ENCODE data around the gene NTRK3.

The NTRK3 gene

GRCh38 chr15:88185584-88185983, 71.0 kb downstream of the NTRK3 start:
- no peak for DNase-seq (ENCODE audit: low read depth in 2 of 2)

GRCh38 chr15:88181613-88182012, 74.9 kb downstream of the NTRK3 start:
- no peak for DNase-seq (ENCODE audit: low read depth in 2 of 2)

- DNase-seq (ENCODE audit: low read depth in 2 of 2): no peak
Observed at GRCh38 chr15:88179562-88179961, 77.0 kb downstream of the NTRK3 start.

- DNase-seq (ENCODE audit: low read depth in 2 of 2): no peak
Observed at GRCh38 chr15:88178631-88179030, 77.9 kb downstream of the NTRK3 start.

- DNase-seq (ENCODE audit: low read depth in 2 of 2): no peak
Observed at GRCh38 chr15:88177451-88177850, 79.1 kb downstream of the NTRK3 start.

GRCh38 chr15:88174571-88174970, 82.0 kb downstream of the NTRK3 start:
- no peak for DNase-seq (ENCODE audit: low read depth in 2 of 2)

- DNase-seq (ENCODE audit: low read depth in 2 of 2): no peak
Observed at GRCh38 chr15:88166082-88166993, 90.2 kb downstream of the NTRK3 start.

GRCh38 chr15:88161636-88162035, 94.9 kb downstream of the NTRK3 start:
- no peak for DNase-seq (ENCODE audit: low read depth in 2 of 2)

GRCh38 chr15:88155310-88155709, 101.2 kb downstream of the NTRK3 start:
- DNase-seq (ENCODE audit: low read depth in 2 of 2): no peak

- DNase-seq (ENCODE audit: low read depth in 2 of 2): no peak
Observed at GRCh38 chr15:88152672-88153071, 103.9 kb downstream of the NTRK3 start.

- DNase-seq (ENCODE audit: low read depth in 2 of 2): no peak
Observed at GRCh38 chr15:88147760-88148159, 108.8 kb downstream of the NTRK3 start.

GRCh38 chr15:88144921-88145653, 111.5 kb downstream of the NTRK3 start:
- DNase-seq (ENCODE audit: low read depth in 2 of 2): no peak

GRCh38 chr15:88142121-88142520, 114.4 kb downstream of the NTRK3 start:
- no peak for DNase-seq (ENCODE audit: low read depth in 2 of 2)

- DNase-seq (ENCODE audit: low read depth in 2 of 2): no peak
Observed at GRCh38 chr15:88141269-88141889, 115.2 kb downstream of the NTRK3 start.

GRCh38 chr15:88140398-88140797, 116.1 kb downstream of the NTRK3 start:
- DNase-seq (ENCODE audit: low read depth in 2 of 2): no peak

GRCh38 chr15:88139936-88140335, 116.6 kb downstream of the NTRK3 start:
- DNase-seq (ENCODE audit: low read depth in 2 of 2): no peak

GRCh38 chr15:88133795-88134194, 122.7 kb downstream of the NTRK3 start:
- no peak for DNase-seq (ENCODE audit: low read depth in 2 of 2)

- DNase-seq (ENCODE audit: low read depth in 2 of 2): no peak
Observed at GRCh38 chr15:88132499-88132898, 124.0 kb downstream of the NTRK3 start.

GRCh38 chr15:88131937-88132336, 124.6 kb downstream of the NTRK3 start:
- DNase-seq (ENCODE audit: low read depth in 2 of 2): no peak

- no peak for DNase-seq (ENCODE audit: low read depth in 2 of 2)
Observed at GRCh38 chr15:88127432-88127790, 129.1 kb downstream of the NTRK3 start.

GRCh38 chr15:88126695-88127431, 129.7 kb downstream of the NTRK3 start:
- DNase-seq (ENCODE audit: low read depth in 2 of 2): no peak

GRCh38 chr15:88125576-88125975, 131.0 kb downstream of the NTRK3 start:
- DNase-seq (ENCODE audit: low read depth in 2 of 2): no peak
